ENCODE results near the gene COMTD1. TPM values are rescaled to one million over a fixed set of nuclear protein-coding genes. Genes with fewer than 3 reads are reported as not detected.

Gene COMTD1
- total and polyA plus RNA-seq, 2 donors (not counting 3 experiments of a cell fraction or from before 2014, with no cell fraction given) = 18.4 to 18.6 TPM

GRCh38 chr10:75231672-75232581 lies 3.8 kb downstream of the COMTD1 start:
- Histone ChIP-seq H3K4me3 (replicated peaks in 1 of 3; ENCODE audit: insufficient read depth in 1 of 3, low read depth in 1 of 3, low read length in 3 of 3) (no peak overlapping the region), H3K4me2 (ENCODE audit: insufficient read depth, low read length) (no peak overlapping the region), H3K79me2 (ENCODE audit: control insufficient read depth, insufficient read depth, low read length) (peaks cover 27% of the 10 kb centered on the region), H3K9me1 (replicated peaks; ENCODE audit: control insufficient read depth, extremely low read depth, insufficient read depth, low read length) (no peaks in the 10 kb centered on the region), H3K4me1 (ENCODE audit: control insufficient read depth, extremely low read depth, insufficient read depth, low read length) (peaks cover 35% of the 10 kb centered on the region), H3K9me3 (replicated peaks; ENCODE audit: control insufficient read depth, insufficient read depth, low read length) (no peaks in the 10 kb centered on the region), H2AFZ (ENCODE audit: low read depth, low read length) (no peak overlapping the region), H3K27me3 (ENCODE audit: control insufficient read depth in 2 of 2, insufficient read depth in 2 of 2, low read length in 2 of 2) (no peaks in the 10 kb centered on the region), H3K36me3 (ENCODE audit: control insufficient read depth in 2 of 2, extremely low read depth in 1 of 2, insufficient read depth in 2 of 2, low read length in 2 of 2) (peaks cover 7 to 13% of the 10 kb centered on the region in 2 experiments), H3K27ac (ENCODE audit: insufficient read depth, low read depth, low read length) (no peak overlapping the region), H4K20me1 (replicated peaks; ENCODE audit: control insufficient read depth, extremely low read depth, insufficient read depth, low read length) (no peaks in the 10 kb centered on the region), H3K9ac (replicated peaks; ENCODE audit: extremely low read depth, insufficient read depth, low read length) (no peak overlapping the region)
- intact Hi-C loops (cut with micrococcal nuclease) = loop anchor here (5.0 kb wide), 3 partner anchors 165 to 1080 kb away; partner anchors contain the start of genes ADK and AP3M1
- dilution Hi-C loops (cut with MboI; ENCODE audit: extremely low pct_ligation_motif_present, low sequenced_read_pairs) = no loop called here
- no TSS peak for BruUV-seq (replicated peaks)
- TF ChIP-seq GATA2 (IDR thresholded peaks at IDR 0.05; ENCODE audit: insufficient read depth, insufficient read length, low read depth, low read length) (no peak), POLR2AphosphoS5 (IDR thresholded peaks at IDR 0.05; ENCODE audit: insufficient read depth, low read depth, low read length) (no peak), FOS (IDR thresholded peaks at IDR 0.05; ENCODE audit: borderline replicate concordance, insufficient read depth, low read length) (no peak), POLR2A (IDR thresholded peaks at IDR 0.05; ENCODE audit: low read depth, low read length) (no peak), EZH2 (IDR thresholded peaks at IDR 0.05; ENCODE audit: borderline replicate concordance, low read depth, low read length, severe bottlenecking) (no peak), CTCF (IDR thresholded peaks at IDR 0.05; ENCODE audit: extremely low read depth in 1 of 2, insufficient read depth in 1 of 2, low read depth in 1 of 2, low read length in 2 of 2) (no peak), JUN (IDR thresholded peaks at IDR 0.05; ENCODE audit: borderline replicate concordance, insufficient read depth, insufficient read length, low read depth) (no peak)
- TF ChIP-seq, protein P1, sequence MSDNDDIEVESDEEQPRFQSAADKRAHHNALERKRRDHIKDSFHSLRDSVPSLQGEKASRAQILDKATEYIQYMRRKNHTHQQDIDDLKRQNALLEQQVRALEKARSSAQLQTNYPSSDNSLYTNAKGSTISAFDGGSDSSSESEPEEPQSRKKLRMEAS (IDR thresholded peaks at IDR 0.05; ENCODE audit: insufficient read depth, insufficient read length) = no peak
- CTCF ChIA-PET = interaction anchor here (1.3 to 4.6 kb wide), 4 partner anchors 22 to 122 kb away, joined by 3 to 61 read pairs (median 17); partner anchors contain the start of gene VDAC2
- POLR2A ChIA-PET = interaction anchor here (0.6 to 1.7 kb wide), 2 partner anchors 16 to 22 kb away, joined by 3 to 14 read pairs; partner anchors contain the start of gene VDAC2
- FAIRE-seq (no peak), DNase-seq (ENCODE audit: low read depth, low spot score) (no peak)
